Measurements from ENCODE around the gene BRSK1.
"Not testable (repeated sequence)": the region's sequence is repeated elsewhere in the genome, so short reads cannot be mapped to it uniquely, and the experiment has no call there.

Gene BRSK1

DNA sequence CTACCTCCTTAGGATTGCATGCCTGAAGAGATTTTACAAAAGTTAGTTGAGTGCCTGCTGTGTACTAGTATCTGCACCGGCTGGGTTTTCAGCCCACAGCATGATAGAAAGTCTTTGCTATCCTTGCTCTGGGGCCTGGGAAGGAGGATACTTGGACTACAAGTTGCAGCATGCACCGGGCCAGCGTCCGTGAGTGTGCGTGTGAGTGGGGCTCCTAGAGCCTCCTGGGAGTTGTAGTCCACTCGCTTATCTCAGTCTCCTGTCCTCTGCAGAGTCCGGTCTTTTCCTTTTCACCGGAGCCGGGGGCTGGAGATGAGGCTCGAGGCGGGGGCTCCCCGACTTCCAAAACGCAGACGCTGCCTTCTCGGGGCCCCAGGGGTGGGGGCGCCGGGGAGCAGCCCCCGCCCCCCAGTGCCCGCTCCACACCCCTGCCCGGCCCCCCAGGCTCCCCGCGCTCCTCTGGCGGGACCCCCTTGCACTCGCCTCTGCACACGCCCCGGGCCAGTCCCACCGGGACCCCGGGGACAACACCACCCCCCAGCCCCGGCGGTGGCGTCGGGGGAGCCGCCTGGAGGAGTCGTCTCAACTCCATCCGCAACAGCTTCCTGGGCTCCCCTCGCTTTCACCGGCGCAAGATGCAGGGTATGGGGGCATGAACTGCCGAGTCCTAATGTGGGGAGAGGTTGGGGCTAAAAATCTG is 20.6 kb downstream of the BRSK1 start:
- DNase-seq (ENCODE audit: low read depth, low spot score): no peak

DNA sequence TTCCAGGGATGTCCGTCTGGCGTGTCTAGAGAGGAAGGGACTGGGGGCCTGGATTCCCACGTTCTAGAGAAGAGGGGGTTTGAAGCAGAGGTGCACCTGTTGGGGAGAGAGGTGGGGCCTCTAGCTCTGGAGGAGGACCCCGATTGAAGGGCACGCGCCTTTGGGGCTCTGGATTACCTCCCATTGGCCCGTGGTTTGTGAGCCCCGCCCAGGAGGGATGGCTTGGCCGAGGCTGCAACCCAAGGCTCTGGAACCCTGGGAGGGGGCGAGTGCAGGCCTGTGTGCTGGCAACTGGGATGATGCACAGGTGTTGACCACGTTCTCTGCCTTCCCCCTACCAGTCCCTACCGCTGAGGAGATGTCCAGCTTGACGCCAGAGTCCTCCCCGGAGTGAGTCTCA is 21.2 kb downstream of the BRSK1 start:
- DNase-seq (ENCODE audit: low read depth, low spot score): no peak

DNA sequence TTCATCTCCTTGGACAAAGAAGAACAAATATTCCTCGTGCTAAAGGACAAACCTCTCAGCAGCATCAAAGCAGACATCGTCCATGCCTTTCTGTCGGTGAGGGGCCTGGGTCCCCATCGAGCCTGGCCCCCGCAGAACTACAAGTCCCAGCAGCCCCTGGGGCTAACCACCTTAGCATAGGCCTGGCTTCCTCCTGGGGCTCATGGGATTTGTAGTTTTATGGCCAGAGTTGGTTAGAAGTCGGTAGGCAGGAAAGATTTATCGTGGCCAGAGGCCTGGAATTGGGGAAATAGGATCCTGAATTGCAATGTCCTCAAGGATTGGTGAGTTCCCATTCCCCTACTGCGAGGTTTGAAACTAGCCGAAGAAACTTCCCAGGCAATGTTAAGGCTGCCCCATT is 21.7 kb downstream of the BRSK1 start:
- DNase-seq (ENCODE audit: low read depth, low spot score): no peak

DNA sequence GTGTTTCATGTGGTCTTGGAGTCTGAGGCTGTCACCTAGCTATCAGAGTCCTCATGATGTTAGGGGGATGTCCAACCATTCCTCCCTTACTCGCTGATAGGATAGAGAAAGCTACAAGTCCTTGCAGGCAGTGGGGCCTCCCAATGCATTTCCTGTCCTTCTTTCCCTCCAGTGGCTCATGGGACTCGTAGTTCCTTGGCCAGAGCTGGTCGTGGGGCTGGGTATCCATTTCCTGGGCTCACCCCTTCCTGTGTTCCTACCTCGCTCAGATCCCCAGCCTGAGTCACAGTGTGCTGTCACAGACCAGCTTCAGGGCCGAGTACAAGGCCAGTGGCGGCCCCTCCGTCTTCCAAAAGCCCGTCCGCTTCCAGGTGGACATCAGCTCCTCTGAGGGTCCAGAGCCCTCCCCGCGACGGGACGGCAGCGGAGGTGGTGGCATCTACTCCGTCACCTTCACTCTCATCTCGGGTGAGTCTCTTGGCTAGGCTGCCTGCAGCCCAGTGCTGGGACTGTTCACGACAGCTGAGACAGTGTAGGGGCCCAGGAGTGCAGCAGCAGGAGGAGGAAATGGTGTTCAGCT is 22.3 kb downstream of the BRSK1 start:
- DNase-seq (ENCODE audit: low read depth, low spot score): no peak

DNA sequence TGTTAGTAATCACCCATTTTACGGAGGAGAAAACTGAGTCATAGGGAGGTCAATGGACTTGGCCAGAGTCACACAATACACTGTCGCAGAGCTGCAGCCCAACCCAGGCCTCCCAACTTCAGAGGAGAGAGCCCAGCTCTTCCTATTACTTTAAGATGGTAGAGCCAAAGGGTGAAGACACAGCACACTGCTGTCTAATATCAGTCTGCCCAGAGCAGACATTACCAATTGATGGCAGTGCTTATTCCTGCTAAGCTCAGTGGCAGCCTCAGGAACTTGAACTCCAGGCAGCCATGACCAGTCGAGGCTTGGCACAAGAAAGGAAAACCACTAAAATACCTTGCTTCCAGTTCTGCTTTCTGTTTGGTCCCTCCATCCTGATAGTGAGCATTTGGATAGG is 22.9 kb downstream of the BRSK1 start:
- DNase-seq (ENCODE audit: low read depth, low spot score): no peak

DNA sequence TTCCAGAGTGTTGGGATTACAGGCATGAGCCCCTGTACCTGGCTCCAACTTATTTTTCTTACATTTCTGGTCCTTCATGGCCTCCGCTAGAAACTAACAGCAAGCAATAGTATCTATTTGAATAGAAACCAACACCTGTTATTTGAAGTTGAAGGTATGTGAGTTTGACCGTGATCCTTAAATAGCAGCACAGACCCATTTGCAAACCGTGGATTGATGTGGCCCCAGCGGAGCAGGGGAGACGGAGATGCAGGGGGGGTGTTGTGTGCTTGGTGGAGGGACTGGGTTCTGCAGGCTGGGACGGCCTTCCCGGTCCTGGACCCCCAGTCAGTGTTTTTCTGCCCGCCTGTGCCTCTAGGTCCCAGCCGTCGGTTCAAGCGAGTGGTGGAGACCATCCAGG is 24.5 kb downstream of the BRSK1 start:
- DNase-seq (ENCODE audit: low read depth, low spot score): no peak

DNA sequence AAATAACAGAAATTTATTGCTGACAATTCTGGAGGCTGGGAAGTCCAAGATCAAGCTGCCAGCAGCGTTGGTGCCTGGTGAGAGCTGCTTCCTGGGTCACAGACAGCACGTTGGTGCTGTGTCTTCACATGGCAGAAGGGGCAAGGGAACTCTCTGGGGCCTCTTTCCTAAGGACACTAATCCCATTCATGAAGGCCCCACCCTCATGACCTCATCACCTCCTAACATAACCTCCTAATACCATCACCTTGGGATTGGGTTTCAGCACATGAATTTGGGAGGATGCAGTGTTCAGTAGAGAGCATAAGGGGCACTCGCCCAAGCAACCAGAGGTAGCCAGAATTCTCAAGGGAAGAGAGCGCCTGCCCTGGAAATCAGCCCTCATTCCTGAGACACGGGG is 25.7 kb downstream of the BRSK1 start:
- no peak for DNase-seq (ENCODE audit: low read depth, low spot score)

DNA sequence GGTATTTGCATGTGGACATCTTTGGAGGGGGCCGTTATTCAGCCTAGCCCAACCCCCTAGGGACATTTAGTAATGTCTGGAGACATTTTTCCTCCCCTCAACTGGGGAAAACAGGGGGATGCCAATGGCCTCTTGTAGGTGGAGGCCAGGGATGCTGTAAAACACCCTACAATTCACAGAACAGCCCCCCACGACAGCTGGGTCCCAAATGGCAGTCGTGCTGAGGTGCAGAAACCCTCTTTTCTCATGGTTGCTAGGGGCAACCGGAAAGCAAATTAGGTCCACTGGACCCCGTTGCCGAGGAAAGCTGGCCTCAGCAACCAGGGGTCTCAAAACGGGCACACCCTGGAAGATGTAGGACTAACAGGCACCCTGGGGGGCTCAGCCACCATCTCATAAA is 26.7 kb downstream of the BRSK1 start:
- DNase-seq (ENCODE audit: low read depth, low spot score): no peak

DNA sequence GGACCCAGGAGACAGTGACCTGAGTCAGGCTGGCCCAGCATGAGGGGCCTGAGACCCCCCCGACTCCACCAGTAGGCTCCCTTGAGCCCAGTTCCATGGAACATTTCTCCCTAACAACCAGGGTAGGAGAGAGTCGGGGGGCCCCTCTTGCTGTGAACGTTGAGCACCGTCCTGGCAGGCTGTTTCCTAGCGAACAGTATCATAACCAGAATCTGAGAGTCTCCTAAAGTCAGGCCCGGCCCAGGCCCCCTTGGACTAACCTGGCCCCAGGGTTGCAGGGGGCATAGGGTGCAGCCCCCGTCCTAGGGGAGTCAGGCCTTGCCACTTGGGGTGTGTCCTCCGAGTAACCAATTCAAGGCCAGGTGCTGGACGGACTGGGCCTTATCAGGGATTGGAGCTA is 27.6 kb downstream of the BRSK1 start:
- no peak for DNase-seq (ENCODE audit: low read depth, low spot score)

DNA sequence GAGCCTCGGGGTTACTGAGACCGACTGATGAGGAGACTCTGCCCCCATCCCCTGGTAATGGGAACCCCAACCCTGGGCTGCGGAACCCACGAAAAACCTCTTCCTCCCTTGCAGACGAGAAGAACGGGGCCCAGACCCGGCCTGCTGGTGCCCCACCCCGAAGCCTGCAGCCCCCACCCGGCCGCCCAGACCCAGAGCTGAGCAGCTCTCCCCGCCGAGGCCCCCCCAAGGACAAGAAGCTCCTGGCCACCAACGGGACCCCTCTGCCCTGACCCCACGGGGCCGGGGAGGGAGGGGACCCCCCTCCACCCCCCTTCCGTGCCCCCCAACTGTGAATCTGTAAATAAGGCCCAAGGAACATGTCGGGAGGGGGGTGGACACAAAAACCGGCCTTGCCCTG is 28.0 kb downstream of the BRSK1 start:
- DNase-seq (ENCODE audit: low read depth, low spot score): no peak

DNA sequence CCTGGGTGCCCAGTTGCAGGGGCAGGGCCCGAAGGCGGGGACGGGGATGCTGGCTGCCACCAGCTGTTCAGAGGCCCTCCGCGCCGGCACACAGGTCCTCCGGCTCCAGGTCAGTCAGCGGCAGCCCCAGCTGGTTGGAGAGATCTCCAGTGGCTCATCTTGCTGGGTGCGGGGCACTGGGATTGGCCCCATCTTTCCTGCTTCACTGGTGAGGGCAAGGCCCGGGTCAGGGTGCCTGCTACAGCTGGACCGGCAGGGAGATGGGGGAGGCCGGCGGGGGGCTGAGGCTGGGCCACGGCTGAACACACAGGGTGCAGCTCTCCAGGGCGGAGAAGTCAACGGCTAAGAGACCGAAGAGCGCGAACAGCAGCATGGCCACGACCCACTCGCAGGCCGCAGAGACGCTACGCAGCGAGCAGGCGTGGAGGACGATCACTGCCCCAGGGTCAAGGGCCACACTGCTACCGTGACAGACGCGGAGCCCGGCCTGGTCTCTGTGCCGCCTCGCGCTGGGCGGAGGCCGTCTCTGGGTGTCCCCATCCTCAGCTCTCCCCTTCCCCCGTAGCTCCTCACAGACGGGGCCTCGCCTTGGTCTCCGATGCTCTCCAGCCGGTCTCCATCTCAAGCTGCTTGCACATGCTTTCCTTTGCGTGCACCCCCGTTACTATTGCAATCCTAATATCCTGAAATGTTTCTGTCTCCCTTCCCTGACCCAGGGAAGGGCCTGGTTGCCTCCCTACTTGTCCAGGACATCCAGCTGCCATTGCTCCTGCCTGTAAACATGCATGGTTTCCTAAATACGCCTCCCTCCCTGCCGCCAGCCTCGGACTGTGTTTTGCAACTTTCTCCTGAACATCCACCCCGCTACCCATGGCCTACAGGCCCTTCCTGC is 29.1 kb downstream of the BRSK1 start:
- DNase-seq (ENCODE audit: low read depth, low spot score): no peak

DNA sequence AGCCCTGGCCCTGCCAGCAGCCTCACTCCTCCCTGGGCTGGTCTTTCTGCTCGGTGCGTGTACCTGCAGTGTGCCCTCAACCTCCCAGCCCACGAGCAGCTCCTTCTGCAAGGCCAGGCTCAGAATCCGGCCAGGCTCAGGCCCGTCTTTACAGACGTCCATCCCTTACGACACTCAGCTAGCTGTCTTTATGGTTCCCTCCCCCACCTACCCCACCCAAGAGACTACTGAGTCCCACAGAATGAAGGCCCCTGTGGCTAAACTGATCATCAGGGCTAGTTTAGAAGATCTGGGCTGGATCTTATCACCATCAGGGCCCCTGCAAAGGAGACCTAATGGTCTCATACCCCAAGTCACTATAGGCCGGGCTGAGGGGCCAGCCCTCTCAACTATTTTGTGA is 30.6 kb downstream of the BRSK1 start:
- DNase-seq (ENCODE audit: low read depth, low spot score): no peak

DNA sequence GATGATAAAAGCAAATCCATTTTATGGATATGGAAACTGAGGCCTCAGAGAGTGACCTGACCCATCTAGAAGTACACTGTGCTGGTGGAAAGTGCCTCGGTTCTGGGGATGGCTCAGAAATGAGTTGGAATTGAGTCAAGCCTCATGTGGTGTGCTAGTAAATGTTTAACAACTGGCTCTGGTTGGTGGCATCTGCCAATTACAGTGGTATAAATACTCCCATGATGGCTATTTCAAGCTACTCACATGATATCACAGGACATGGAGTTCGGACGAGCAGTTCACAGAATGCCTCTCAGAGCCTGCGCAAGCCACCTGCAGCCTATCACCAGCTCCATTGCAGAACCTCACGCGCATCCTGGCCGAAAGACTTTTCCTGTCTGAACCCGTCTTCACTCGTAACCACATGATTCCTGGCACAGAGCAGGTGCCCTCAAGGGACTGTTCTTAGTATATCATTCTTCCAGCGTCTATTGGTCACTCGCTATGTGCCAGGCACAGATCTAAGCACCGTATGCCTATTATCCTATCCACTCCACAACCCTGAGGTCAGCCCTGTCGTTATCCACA is 32.2 kb downstream of the BRSK1 start:
- DNase-seq (ENCODE audit: low read depth, low spot score): no peak

DNA sequence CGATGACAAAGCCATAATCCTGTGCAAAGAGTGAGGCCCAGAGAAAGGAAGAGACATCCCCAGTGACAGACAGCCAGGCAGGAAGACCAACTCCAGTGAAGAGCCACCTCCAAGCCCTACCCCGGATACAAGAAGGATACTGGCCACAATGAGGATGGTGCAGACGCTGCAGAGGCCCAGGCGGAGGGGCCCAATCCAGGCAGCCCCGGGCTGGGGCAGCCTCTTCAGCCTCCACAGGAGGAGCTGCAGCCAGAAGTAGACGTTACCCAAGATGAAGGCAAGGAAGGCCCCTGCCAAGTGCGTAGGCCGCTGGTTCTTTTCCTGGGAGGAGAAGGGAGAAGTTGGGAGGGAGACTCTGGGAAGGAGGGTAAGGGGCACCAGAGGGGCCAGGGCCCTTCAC is 32.8 kb downstream of the BRSK1 start:
- DNase-seq (ENCODE audit: low read depth, low spot score): no peak

DNA sequence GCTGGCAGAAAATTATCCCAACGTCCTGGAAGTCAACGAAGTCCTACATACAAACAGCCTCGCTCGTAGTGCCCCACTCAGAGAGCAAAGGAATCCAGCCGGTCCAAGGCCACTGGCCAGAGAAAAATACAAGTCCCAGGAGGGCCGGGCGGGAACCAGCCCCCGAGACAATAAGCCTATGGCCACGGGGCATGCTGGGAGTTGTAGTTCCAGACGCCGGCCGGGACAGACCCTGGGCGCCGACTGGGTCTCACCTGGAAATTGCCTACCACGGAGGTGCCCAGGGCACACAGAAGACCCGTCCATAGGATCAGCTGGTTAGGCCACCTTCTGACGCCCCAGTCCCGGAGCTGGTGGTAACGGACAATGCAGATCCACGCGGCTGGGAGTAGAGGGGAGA is 36.0 kb downstream of the BRSK1 start:
- DNase-seq (ENCODE audit: low read depth, low spot score): peak; percentile 73

DNA sequence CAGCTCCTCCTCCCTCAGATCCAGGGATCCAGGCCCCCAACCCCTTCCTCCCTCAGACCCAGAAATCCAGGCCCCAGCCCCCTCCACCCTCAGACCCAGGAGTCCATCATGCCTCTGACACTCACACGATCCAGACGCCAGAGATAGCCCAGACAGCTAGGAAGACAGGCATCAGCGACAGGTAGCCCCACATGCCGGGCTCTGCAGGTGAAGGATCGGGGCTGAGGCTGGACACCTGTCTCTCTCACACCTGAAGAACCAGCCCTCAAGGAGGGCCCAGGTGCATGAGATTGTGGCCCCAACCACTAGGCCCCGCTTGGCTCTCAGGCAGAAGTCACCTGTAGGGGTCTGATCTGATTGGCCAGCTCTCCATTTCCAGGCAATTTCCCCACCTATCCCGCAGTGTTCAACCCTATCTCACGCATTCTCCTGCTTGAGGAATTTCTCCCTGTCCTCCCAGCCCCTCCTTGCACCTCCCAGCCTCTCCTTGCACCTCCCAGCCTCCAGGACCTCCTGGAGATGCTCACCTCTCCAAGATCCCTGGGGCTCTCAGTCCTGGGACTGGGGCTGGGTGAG is 37.1 kb downstream of the BRSK1 start:
- no peak for DNase-seq (ENCODE audit: low read depth, low spot score)

DNA sequence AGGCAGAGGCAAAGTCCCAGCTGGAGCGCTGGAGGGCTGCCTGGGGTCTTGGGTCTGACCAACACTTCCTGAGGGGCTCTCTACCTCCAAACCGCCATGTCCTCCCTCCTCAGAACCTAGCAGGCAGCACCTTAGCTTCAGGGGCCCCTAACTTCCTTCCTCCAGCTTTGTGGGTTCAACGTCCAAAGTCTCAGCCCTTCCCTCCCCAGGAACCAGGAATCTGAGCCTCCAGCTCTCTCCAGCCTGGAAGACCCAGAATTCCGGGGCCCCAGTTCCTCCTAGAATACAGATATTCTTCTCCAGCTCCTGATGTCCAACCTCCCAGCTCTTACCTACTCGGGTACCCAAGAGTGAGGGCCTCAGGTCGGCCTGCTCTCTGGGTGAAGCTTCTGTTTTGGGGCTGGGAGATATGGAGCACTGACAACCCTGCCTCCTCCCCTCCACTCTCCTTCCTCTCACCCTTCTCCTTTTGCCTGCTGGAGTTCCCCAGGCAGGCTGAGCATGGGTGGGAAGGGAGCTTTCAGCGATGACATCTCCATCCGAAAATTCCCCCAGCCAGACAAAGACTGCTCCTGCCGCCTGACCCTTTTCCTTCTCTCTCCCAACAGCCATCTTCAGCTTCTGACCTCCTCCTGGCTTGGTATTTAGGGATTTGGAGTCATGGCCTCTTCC is 37.8 kb downstream of the BRSK1 start:
- DNase-seq (ENCODE audit: low read depth, low spot score): no peak

DNA sequence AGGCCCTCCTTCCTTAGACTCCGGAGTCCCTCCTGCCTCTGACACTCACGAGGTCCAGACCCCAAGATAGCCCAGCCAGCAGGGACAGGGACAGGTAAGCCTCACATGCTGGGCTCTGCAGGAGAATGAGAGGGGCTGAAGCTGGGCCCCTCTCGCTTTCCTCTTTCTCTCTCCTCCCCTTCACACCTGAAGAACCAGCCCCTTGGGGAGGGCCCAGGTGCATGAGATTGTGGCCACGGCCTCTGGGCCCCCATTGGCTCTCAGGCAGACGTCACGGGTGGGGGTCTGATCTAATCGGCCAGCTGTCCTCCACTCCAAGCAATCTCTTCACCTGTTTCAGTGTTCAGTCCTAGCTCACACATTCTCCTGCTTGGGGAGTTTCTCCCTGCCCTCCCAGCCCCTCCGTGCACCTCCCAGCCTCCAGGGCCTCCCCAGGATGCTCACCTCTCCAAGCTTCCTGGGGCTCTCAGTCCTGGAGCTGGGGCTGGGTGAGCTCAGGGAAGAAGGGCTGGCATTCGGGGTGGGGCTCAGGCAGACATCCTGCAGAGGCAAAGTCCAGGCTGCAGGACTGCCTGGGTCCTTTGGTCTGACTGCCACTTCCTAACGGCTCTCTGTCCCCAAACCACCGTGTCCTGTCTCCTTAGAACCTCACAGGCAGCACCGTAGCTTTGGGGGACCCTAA is 38.5 kb downstream of the BRSK1 start:
- DNase-seq (ENCODE audit: low read depth, low spot score): no peak

DNA sequence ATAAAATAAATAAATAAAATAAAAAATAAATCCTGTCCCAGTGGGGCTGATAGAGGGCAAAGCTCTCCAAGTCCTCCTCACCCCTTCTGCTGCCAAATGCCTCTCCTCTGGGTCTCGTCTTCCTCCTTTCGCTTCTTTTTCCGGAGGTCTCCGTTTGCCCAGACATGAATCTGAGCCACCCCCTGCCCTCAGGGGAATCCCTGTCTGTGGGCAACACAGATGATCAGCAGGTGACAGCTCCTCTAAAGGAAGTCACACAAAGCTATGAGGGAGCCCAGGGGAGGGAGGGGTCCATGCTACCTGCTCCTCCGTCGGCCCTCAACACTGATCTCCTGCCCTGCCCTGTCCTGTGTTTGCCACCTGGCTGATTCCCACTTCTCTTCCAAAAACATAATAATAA is 40.9 kb downstream of the BRSK1 start:
- DNase-seq (ENCODE audit: low read depth, low spot score): no peak

DNA sequence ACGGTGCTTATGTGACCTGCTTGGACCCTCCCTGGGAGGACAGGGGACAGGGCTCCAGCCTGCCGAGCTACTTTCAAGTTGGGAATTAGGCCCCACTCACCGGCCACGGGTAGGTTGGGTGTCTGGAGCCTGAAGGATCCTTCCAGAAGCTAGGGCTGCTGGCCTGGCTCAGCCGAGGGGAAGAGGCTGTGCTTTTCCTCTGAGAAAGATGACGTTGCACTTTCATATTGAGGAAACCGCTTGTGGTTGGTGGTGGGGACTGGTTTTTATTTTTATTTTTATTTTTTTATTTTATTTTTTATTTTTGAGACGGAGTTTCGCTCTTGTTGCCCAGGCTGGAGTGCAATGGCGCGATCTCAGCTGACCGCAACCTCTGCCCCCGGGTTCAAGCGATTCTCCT is 41.4 kb downstream of the BRSK1 start, which contains the start of gene TMEM150B:
Gene TMEM150B, minus strand, starts transcription at position 170 of the 400 bp plus-strand sequence. CDS start 4,305 bp downstream, outside the sequence.
- DNase-seq (ENCODE audit: low read depth, low spot score): no peak

DNA sequence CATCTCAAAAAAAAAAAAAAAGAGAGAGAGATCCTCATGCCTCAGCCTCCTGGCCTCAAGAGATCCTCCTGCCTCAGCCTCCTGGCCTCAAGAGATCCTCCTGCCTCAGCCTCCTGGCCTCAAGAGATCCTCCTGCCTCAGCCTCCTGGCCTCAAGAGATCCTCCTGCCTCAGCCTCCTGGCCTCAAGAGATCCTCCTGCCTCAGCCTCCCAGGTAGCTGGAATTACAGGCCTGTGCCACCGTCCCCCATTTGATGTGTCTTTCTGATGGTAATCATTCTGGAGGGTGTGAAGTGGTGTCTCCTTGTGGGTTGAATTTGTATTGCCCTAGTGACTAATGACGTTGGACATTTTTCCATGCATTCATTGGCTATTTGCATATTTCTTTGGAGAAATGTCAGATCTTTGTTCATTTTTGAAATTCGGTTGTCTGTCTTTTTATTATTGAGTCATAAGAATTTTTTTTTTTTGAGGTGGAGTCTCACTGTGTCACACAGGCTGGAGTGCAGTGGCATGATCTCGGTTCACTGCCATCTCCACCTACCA is 45.0 kb downstream of the BRSK1 start:
- DNase-seq (ENCODE audit: low read depth, low spot score): not testable (repeated sequence)

All from astrocyte of the hippocampus (primary cell).